WTC11 (cell line): Measurements from ENCODE around the gene RNPEPL1. TPM values are rescaled to one million over a fixed set of nuclear protein-coding genes. Genes with fewer than 3 reads are reported as not detected.

Experiments
- ATAC-seq: fragments of 200-7000 bp; cut with Tn5 transposase; 2 replicates; pipeline ENCODE4 v1.10.0; 2021; ENCODE audit warnings: mild to moderate bottlenecking, moderate library complexity
- CTCF ChIA-PET: fragments of 300-600 bp; sonication (Branson Sonifier 250); formaldehyde crosslinking; loops from one replicate; lab custom pipeline; 2021; ENCODE audit warnings: antibody characterized with exemption; lab: Charles Lee
- POLR2A ChIA-PET: fragments of 350-600 bp; sonication (Branson Sonifier 250); formaldehyde crosslinking; loops from one replicate; lab custom pipeline; 2021; ENCODE audit warnings: antibody characterized with exemption; lab: Charles Lee
- DNase-seq: peaks from one replicate; pipeline ENCODE4 v3.0.0; 2021; ENCODE audit warnings: low spot score
- H3K27ac Mint-ChIP-seq: 2 replicates; pipeline ENCODE4 v1.8.0; 2021; ENCODE audit warnings: mixed read lengths
- H3K27me3 Mint-ChIP-seq: 2 replicates; pipeline ENCODE4 v1.8.0; 2021; ENCODE audit warnings: low read depth, mild to moderate bottlenecking, moderate library complexity, mixed read lengths
- H3K36me3 Mint-ChIP-seq: 2 replicates; pipeline ENCODE4 v1.8.0; 2021; ENCODE audit warnings: mixed read lengths
- H3K4me1 Mint-ChIP-seq: 2 replicates; pipeline ENCODE4 v1.8.0; 2022; ENCODE audit warnings: mixed read lengths
- H3K4me3 Mint-ChIP-seq: 2 replicates; pipeline ENCODE4 v1.8.0; 2021; ENCODE audit warnings: mild to moderate bottlenecking, moderate library complexity, mixed read lengths
- H3K9me3 Mint-ChIP-seq: 2 replicates; pipeline ENCODE4 v1.8.0; 2021; ENCODE audit warnings: mixed read lengths
- FOXK1 ChIP-seq: sonication (generic); formaldehyde crosslinking; IDR thresholded peaks from 2 replicates; pipeline ENCODE4 v1.8.0; 2022; ENCODE audit warnings: mild to moderate bottlenecking, moderate library complexity, missing genetic modification reagents
- FOXP1 ChIP-seq: sonication (generic); formaldehyde crosslinking; IDR thresholded peaks from 2 replicates; pipeline ENCODE4 v1.8.0; 2022; ENCODE audit warnings: missing genetic modification reagents, mild to moderate bottlenecking, moderate library complexity, borderline replicate concordance
- GABPB1 ChIP-seq: sonication (generic); formaldehyde crosslinking; IDR thresholded peaks from 2 replicates; pipeline ENCODE4 v1.8.1; 2023; ENCODE audit warnings: mild to moderate bottlenecking, missing genetic modification reagents
- NFE2L1 ChIP-seq: sonication (generic); formaldehyde crosslinking; IDR thresholded peaks from 2 replicates; pipeline ENCODE4 v1.8.1; 2023; ENCODE audit warnings: missing genetic modification reagents
- ZNF423 ChIP-seq: fragments of 250-450 bp; sonication (Bioruptor Pico); IDR thresholded peaks from 2 replicates; pipeline ENCODE4 v2.1.2; 2022; ENCODE audit warnings: mild to moderate bottlenecking, moderate library complexity
- total RNA-seq: library from RNA; stranded (reverse); gene quantifications from 3 replicates; pipeline ENCODE4 v1.2.3, GENCODE V29; 2021
- TF ChIP-seq, protein P1 (sequence below): fragments of 250-450 bp; sonication (Bioruptor Pico); conservative IDR thresholded peaks from 2 replicates; pipeline ENCODE4 v1.9.0; 2021; ENCODE audit warnings: mild to moderate bottlenecking
- TF ChIP-seq, protein P2 (sequence below): sonication (generic); formaldehyde crosslinking; IDR thresholded peaks from 2 replicates; pipeline ENCODE4 v1.8.1; 2022; ENCODE audit warnings: low read depth, missing genetic modification reagents, borderline replicate concordance
- TF ChIP-seq, protein P3 (sequence below): sonication (generic); formaldehyde crosslinking; conservative IDR thresholded peaks from 2 replicates; pipeline ENCODE4 v1.8.1; 2023; ENCODE audit warnings: mild to moderate bottlenecking, low read depth, missing genetic modification reagents, moderate library complexity

The RNPEPL1 gene
- total RNA-seq, 1 experiment from 2014 or later, result 18.8 TPM

DNA sequence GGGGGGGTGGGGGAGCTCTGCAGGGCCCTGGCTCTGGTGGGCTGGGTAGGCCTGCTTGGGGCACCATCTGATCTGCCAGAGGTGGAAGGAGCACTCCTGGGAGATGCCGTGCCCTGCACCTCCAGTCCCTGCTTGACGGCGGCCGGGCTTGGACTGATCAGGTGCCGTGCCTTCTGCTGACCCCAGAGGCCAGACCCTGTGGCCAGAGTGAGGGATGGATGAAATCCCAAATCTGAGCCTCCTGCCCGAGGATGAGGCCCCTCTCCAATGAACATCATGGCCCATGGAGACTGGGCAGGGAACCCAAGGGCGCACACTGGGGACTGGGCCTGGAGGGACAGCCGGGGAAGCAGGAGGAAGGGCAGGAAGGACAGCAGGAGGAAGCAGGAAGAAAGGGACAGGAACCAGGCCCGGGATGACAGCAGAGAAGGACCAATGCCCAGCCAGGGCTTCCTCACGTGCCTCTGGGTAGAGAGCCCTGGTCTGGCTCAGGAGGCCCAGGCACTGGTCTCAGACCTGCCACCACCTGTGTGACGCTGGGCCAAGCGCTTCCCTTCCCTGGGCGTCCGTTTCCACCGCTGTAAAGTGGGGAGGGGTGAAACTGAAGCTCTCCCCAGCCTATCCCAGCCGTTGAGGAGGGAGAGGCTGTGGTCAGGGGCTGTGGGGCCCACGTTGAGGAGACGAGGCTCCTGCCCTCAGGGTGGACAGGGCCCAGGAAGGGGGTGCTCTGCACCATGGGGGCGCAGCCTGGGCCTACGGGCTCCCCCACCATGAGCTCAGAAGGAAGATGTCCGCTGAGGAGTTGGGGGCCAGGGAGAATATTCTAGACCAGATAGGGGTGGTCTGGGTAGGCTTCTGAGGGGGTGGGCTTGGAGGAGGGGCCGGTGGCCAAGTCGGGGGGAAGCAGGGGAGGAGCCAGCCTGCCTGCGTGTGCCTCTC is 56.0 kb downstream of the RNPEPL1 start:
- no peaks in the 10 kb centered on the region for H3K4me1 Mint-ChIP-seq
- peak; percentile 13 for DNase-seq
- H3K36me3 Mint-ChIP-seq, result no peaks in the 10 kb centered on the region; the same call in none of the 2 replicates
- H3K27ac Mint-ChIP-seq, result no peak overlapping the region
- no peak overlapping the region for H3K4me3 Mint-ChIP-seq
- peaks cover under 1% of the 10 kb centered on the region for H3K9me3 Mint-ChIP-seq
- no peak for ATAC-seq
- POLR2A ChIA-PET, result no interaction called here
- no peaks in the 10 kb centered on the region for H3K27me3 Mint-ChIP-seq
- TF ChIP-seq NFE2L1, result no peak
- TF ChIP-seq ZNF423, result no peak
- TF ChIP-seq, protein P1, sequence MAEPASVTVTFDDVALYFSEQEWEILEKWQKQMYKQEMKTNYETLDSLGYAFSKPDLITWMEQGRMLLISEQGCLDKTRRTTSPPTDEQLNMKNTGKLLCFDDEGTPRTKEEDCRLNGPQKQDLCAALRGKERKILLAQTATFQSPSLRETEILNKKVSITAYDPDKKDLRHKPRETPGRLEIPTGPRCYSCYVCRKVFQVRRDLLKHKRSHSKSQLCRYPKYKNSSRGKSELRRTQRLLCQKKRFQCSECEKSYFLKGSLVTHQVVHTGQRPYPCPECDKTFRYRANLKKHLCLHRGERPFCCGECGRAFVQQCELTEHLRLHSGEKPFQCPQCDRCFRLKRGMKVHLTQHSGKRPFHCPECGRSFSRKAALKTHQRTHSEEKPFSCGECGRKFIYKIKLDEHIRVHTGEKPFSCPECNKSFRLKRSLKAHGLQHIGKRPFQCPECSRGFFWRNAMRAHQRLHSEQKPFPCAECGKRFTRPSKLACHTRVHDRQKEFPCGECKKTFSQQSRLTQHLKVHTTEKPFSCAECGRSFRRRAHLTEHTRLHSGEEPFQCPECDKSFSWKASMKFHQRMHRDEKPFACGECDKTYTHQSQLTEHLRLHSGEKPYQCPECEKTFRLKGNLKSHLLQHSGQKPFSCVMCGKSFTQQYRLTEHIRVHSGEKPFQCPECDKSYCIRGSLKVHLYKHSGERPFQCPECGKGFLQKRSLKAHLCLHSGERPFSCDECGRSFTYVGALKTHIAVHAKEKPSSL, result no peak
- TF ChIP-seq FOXK1 (CRISPR knock-in tag), result no peak
- CTCF ChIA-PET, result interaction anchor here (1.1 kb wide), 1 partner anchor 20 kb away, joined by 4 read pairs; no protein-coding TSS in a partner anchor

DNA sequence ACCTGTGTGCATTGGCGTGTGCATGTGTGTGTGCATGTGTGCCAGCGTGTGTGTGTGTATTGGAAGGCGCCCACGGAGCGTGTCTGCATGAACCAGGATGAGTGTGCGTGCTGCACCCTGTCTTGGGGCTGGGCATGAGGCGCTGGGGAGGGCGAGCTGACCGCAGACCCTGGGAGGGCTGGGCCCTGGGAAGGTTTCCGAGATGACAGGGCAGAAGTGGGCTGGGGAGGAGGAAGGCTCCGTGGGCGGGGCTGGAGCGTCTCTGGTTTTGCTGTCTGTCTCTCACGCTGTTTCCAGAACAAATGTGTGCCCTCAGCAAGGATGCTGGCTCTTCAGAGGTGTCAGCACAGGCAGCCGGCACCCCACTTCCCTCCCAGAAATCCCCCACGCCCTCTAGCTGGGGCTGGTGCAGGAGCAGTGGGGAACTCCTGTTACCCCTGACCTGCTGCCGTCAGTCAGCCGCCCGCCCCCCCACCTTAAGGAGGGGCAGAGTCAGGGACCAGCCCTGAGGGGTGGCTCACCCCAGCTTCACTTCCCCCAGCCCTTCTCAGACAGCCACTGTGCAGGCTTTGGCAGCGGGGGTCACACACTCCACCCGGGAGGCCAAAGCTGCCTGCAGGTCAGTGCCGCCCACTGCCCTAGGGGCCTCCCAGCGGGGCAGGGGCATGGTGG is 56.8 kb downstream of the RNPEPL1 start, which contains the start of gene GPR35:
TSS of gene GPR35 (plus strand) at position 531 of the 672 bp plus-strand sequence. CDS start 4,473 bp downstream, outside the sequence.
- DNase-seq, result peak; percentile 7
- no peaks in the 10 kb centered on the region for H3K27me3 Mint-ChIP-seq
- POLR2A ChIA-PET, result interaction anchor here (0.7 kb wide), 1 partner anchor 278 kb away, joined by 3 read pairs; no protein-coding TSS in a partner anchor
- TF ChIP-seq GABPB1 (CRISPR knock-in tag) (no peak), FOXP1 (CRISPR knock-in tag) (0 out of 2 replicates have a peak, but pooled peaks have one; percentile 27), NFE2L1 (no peak)
- TF ChIP-seq, all 79 proteins: peak for 1
- no peak for ATAC-seq
- no peak within 1 kb of the TSS for H3K4me3 Mint-ChIP-seq
- H3K4me1 Mint-ChIP-seq, result no peaks in the 10 kb centered on the region
- H3K36me3 Mint-ChIP-seq, result no peaks in the 10 kb centered on the region; the same call in 1 of the 2 replicates
- H3K9me3 Mint-ChIP-seq, result no peaks in the 10 kb centered on the region
- H3K27ac Mint-ChIP-seq, result no peak within 1 kb of the TSS; the same call in 1 of the 2 replicates
- CTCF ChIA-PET, result interaction anchor here (1.1 kb wide), 1 partner anchor 21 kb away, joined by 4 read pairs; no protein-coding TSS in a partner anchor

DNA sequence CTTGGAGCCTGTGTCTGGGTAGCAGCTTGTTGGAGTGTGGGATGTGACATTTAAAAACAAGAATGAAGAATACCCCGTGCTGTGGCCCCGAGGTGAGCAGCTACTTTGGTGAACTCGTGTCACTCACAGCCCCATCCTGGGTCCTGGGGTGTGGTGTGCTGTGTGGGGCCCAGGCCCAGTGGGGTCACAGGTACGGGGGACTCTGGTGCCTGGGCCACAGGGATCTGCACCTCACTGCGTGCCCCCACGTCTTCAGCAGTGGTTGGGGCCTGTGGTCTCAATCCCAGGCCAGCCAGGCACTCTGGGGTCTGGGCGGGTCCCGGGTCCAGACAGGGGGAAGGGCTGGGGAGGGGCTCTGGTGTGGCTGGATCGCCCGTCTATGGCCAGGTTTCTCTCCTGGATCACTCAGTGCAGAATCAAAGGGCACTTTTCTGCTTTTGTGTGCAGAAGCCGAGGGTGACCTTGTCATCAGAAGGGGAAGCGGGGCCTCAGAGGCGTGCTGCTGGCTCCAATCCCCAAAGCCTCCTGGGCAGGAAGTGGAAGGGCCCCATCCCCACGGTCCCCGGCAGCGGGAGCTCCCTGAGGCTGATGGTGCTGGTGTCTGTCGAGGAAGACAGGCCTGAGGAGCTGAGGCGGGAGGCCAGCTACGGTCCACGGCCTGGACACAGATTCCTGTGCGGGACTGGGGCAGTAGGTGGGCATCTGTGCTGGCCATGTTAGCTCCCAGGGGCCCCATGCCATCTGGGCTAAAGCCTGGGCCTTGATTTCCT is 58.4 kb downstream of the RNPEPL1 start:
- Mint-ChIP-seq H3K27me3 (no peaks in the 10 kb centered on the region), H3K27ac (no peak overlapping the region), H3K36me3 (no peaks in the 10 kb centered on the region), H3K9me3 (no peaks in the 10 kb centered on the region)
- no peak for ATAC-seq
- POLR2A ChIA-PET, result no interaction called here
- peak; percentile 68 for TF ChIP-seq GABPB1 (CRISPR knock-in tag)
- TF ChIP-seq, protein P2, sequence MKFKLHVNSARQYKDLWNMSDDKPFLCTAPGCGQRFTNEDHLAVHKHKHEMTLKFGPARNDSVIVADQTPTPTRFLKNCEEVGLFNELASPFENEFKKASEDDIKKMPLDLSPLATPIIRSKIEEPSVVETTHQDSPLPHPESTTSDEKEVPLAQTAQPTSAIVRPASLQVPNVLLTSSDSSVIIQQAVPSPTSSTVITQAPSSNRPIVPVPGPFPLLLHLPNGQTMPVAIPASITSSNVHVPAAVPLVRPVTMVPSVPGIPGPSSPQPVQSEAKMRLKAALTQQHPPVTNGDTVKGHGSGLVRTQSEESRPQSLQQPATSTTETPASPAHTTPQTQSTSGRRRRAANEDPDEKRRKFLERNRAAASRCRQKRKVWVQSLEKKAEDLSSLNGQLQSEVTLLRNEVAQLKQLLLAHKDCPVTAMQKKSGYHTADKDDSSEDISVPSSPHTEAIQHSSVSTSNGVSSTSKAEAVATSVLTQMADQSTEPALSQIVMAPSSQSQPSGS (CRISPR knock-in tag), result no peak
- TF ChIP-seq, protein P3, sequence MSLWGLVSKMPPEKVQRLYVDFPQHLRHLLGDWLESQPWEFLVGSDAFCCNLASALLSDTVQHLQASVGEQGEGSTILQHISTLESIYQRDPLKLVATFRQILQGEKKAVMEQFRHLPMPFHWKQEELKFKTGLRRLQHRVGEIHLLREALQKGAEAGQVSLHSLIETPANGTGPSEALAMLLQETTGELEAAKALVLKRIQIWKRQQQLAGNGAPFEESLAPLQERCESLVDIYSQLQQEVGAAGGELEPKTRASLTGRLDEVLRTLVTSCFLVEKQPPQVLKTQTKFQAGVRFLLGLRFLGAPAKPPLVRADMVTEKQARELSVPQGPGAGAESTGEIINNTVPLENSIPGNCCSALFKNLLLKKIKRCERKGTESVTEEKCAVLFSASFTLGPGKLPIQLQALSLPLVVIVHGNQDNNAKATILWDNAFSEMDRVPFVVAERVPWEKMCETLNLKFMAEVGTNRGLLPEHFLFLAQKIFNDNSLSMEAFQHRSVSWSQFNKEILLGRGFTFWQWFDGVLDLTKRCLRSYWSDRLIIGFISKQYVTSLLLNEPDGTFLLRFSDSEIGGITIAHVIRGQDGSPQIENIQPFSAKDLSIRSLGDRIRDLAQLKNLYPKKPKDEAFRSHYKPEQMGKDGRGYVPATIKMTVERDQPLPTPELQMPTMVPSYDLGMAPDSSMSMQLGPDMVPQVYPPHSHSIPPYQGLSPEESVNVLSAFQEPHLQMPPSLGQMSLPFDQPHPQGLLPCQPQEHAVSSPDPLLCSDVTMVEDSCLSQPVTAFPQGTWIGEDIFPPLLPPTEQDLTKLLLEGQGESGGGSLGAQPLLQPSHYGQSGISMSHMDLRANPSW (CRISPR knock-in tag), result no peak
- TF ChIP-seq, all 79 proteins: peak for 1
- H3K4me3 Mint-ChIP-seq, result no peak overlapping the region
- no peaks in the 10 kb centered on the region for H3K4me1 Mint-ChIP-seq
- CTCF ChIA-PET, result interaction anchor here (0.7 to 1.2 kb wide), 3 partner anchors 14 to 22 kb away, joined by 3 to 4 read pairs (median 3); no protein-coding TSS in a partner anchor
- DNase-seq, result peak; percentile 16
